H9 (cell line): ENCODE measurements around the gene NCDN. TPM values are rescaled to one million over a fixed set of nuclear protein-coding genes. Genes with fewer than 3 reads are reported as not detected.

Experiments
- DNase-seq: peaks from one replicate; pipeline ENCODE4 v3.0.0-alpha.2; 2017
- H2AFZ ChIP-seq: one replicate; pipeline ENCODE4 v1.6.1; 2013; ENCODE audit warnings: mild to moderate bottlenecking, low read length, control low read depth, moderate library complexity
- H2AK5ac ChIP-seq: 2 replicates; pipeline ENCODE4 v1.6.1; 2013; ENCODE audit warnings: low read length, control low read depth, mixed read lengths; ENCODE audit not compliant: insufficient read length
- H2BK120ac ChIP-seq: one replicate; pipeline ENCODE4 v1.6.1; 2013; ENCODE audit warnings: low read depth, mild to moderate bottlenecking, low read length, control low read depth, inconsistent platforms; ENCODE audit not compliant: poor library complexity, severe bottlenecking
- H2BK12ac ChIP-seq: 2 replicates; pipeline ENCODE4 v1.6.1; 2013; ENCODE audit warnings: low read length, control low read depth, mixed read lengths, low read depth; ENCODE audit not compliant: insufficient read length
- H2BK15ac ChIP-seq: 2 replicates; pipeline ENCODE4 v1.6.1; 2013; ENCODE audit warnings: low read depth, low read length, control low read depth
- H2BK20ac ChIP-seq: one replicate; pipeline ENCODE4 v1.6.1; 2013; ENCODE audit warnings: low read depth, mild to moderate bottlenecking, low read length, control low read depth, inconsistent platforms; ENCODE audit not compliant: poor library complexity, severe bottlenecking
- H2BK5ac ChIP-seq: 2 replicates; pipeline ENCODE4 v1.6.1; 2013; ENCODE audit warnings: low read length, control low read depth, mixed read lengths; ENCODE audit not compliant: insufficient read length
- H3K14ac ChIP-seq: 2 replicates; pipeline ENCODE4 v1.6.1; 2013; ENCODE audit warnings: low read length, control low read depth; ENCODE audit not compliant: insufficient read depth
- H3K18ac ChIP-seq: 2 replicates; pipeline ENCODE4 v1.6.1; 2013; ENCODE audit warnings: low read depth, mild to moderate bottlenecking, mixed read lengths, low read length, control low read depth; ENCODE audit not compliant: insufficient read length
- H3K23ac ChIP-seq: 2 replicates; pipeline ENCODE4 v1.6.1; 2013; ENCODE audit warnings: low read length, control low read depth, mixed read lengths, low read depth; ENCODE audit not compliant: insufficient read length
- H3K23me2 ChIP-seq: 2 replicates; pipeline ENCODE4 v1.6.1; 2013; ENCODE audit warnings: low read depth, mild to moderate bottlenecking, mixed read lengths, low read length, control low read depth; ENCODE audit not compliant: insufficient read length, poor library complexity, severe bottlenecking
- H3K27ac ChIP-seq: 2 replicates; pipeline ENCODE4 v1.5.1; 2013; ENCODE audit warnings: low read length, control low read depth, mixed read lengths, low read depth; ENCODE audit not compliant: insufficient read length
- H3K27me3 ChIP-seq: 2 replicates; pipeline ENCODE4 v1.6.1; 2013; ENCODE audit warnings: low read length, control low read depth, inconsistent platforms; ENCODE audit not compliant: insufficient read depth
- H3K4ac ChIP-seq: 2 replicates; pipeline ENCODE4 v1.6.1; 2013; ENCODE audit warnings: low read depth, mild to moderate bottlenecking, control low read depth, inconsistent platforms, low read length, moderate library complexity
- H3K4me1 ChIP-seq: 2 replicates; pipeline ENCODE4 v1.6.1; 2013; ENCODE audit warnings: low read length, control low read depth, inconsistent platforms; ENCODE audit not compliant: insufficient read depth
- H3K4me2 ChIP-seq: 2 replicates; pipeline ENCODE4 v1.6.1; 2013; ENCODE audit warnings: low read length, control low read depth, mixed read lengths; ENCODE audit not compliant: insufficient read length, insufficient read depth
- H3K56ac ChIP-seq: 2 replicates; pipeline ENCODE4 v1.6.1; 2013; ENCODE audit warnings: low read depth, mild to moderate bottlenecking, mixed read lengths, low read length, control low read depth; ENCODE audit not compliant: insufficient read length
- H3K79me1 ChIP-seq: 2 replicates; pipeline ENCODE4 v1.6.1; 2013; ENCODE audit warnings: low read depth, mild to moderate bottlenecking, moderate library complexity, low read length, control low read depth, inconsistent platforms; ENCODE audit not compliant: insufficient read depth, poor library complexity, severe bottlenecking
- H3K79me2 ChIP-seq: 2 replicates; pipeline ENCODE4 v1.6.1; 2013; ENCODE audit warnings: low read length, control low read depth, inconsistent platforms; ENCODE audit not compliant: insufficient read depth
- H3K9ac ChIP-seq: 2 replicates; pipeline ENCODE4 v1.6.1; 2013; ENCODE audit warnings: low read length, control low read depth, mixed read lengths; ENCODE audit not compliant: insufficient read length; ENCODE audit errors: extremely low read depth
- H3K9me3 ChIP-seq: one replicate; pipeline ENCODE4 v1.6.1; 2013; ENCODE audit warnings: low read depth, low read length, inconsistent platforms; ENCODE audit not compliant: control insufficient read depth
- H3T11ph ChIP-seq: one replicate; pipeline ENCODE4 v1.6.1; 2013; ENCODE audit warnings: mild to moderate bottlenecking, low read length, control low read depth, inconsistent platforms
- H4K20me1 ChIP-seq: one replicate; pipeline ENCODE4 v1.6.1; 2013; ENCODE audit not compliant: control insufficient read depth, insufficient read length, insufficient read depth
- H4K5ac ChIP-seq: 2 replicates; pipeline ENCODE4 v1.6.1; 2013; ENCODE audit warnings: low read depth, mild to moderate bottlenecking, mixed read lengths, low read length, control low read depth; ENCODE audit not compliant: insufficient read length
- H4K8ac ChIP-seq: replicated peaks from 2 replicates; pipeline ENCODE4 v1.6.1; 2013; ENCODE audit warnings: low read length, control low read depth, mixed read lengths, low read depth; ENCODE audit not compliant: insufficient read length
- H4K91ac ChIP-seq: 2 replicates; pipeline ENCODE4 v1.6.1; 2013; ENCODE audit warnings: low read depth, mild to moderate bottlenecking, moderate library complexity, mixed read lengths, low read length, control low read depth; ENCODE audit not compliant: insufficient read length
- H3K27ac Mint-ChIP-seq, 3 experiments: 2 replicates in 2 of 3; 3 replicates in 1 of 3; pipeline ENCODE4 v1.8.0; 2020 to 2021; ENCODE audit warnings: mixed read lengths in 3 of 3, mild to moderate bottlenecking in 1 of 3, moderate library complexity in 1 of 3
- H3K27me3 Mint-ChIP-seq: 2 replicates; pipeline ENCODE4 v1.8.0; 2021; ENCODE audit warnings: low read depth, mild to moderate bottlenecking, moderate library complexity, mixed read lengths
- H3K36me3 Mint-ChIP-seq, 3 experiments: 2 replicates in 2 of 3; 3 replicates in 1 of 3; pipeline ENCODE4 v1.8.0; 2020 to 2021; ENCODE audit warnings: low read depth in 3 of 3, mixed read lengths in 3 of 3; ENCODE audit not compliant: insufficient read depth in 1 of 3
- H3K4me1 Mint-ChIP-seq, 2 experiments: 2 replicates each; pipeline ENCODE4 v1.8.0; 2020; ENCODE audit warnings: mixed read lengths in 2 of 2
- H3K4me3 Mint-ChIP-seq, 2 experiments: 2 replicates in 1 of 2; 3 replicates in 1 of 2; pipeline ENCODE4 v1.8.0; 2020 to 2021; ENCODE audit warnings: mild to moderate bottlenecking in 2 of 2, mixed read lengths in 2 of 2, moderate library complexity in 1 of 2
- H3K9me3 Mint-ChIP-seq, 2 experiments: 2 replicates in 1 of 2; 3 replicates in 1 of 2; pipeline ENCODE4 v1.8.0; 2020; ENCODE audit warnings: mild to moderate bottlenecking in 2 of 2, mixed read lengths in 2 of 2, moderate library complexity in 1 of 2
- CTCF ChIP-seq: fragments of 200-600 bp; sonication (generic); conservative IDR thresholded peaks from 3 replicates; pipeline ENCODE4 v1.8.0; 2021; ENCODE audit warnings: antibody characterized with exemption, mild to moderate bottlenecking
- total RNA-seq: library from RNA; stranded (reverse); gene quantifications from 2 replicates; pipeline ENCODE4 v1.2.1, GENCODE V29; 2021

The NCDN gene
- total RNA-seq, 1 experiment from 2014 or later = 44.2 TPM

GRCh38 chr1:35535243-35535642, 22.4 kb upstream of the NCDN start:
- Histone ChIP-seq H3K27ac (no peak overlapping the region), H4K20me1 (no peaks in the 10 kb centered on the region), H4K5ac (no peak overlapping the region), H3K9ac (no peak overlapping the region), H3K23me2 (no peaks in the 10 kb centered on the region), H2BK12ac (no peak overlapping the region), H3T11ph (no peak overlapping the region), H3K79me2 (peaks cover 5% of the 10 kb centered on the region; the same call in 1 of the 2 replicates), H4K91ac (no peak overlapping the region), H3K9me3 (no peaks in the 10 kb centered on the region), H3K23ac (no peak overlapping the region), H2BK120ac (no peak overlapping the region), H4K8ac (no peak overlapping the region), H2AFZ (no peak overlapping the region), H2BK20ac (no peak overlapping the region), H2AK5ac (no peak overlapping the region), H3K4me1 (peaks cover 14% of the 10 kb centered on the region), H2BK5ac (no peak overlapping the region), H3K4me2 (no peak overlapping the region), H3K18ac (no peak overlapping the region), H3K56ac (no peak overlapping the region), H3K14ac (no peak overlapping the region), H3K4ac (no peak overlapping the region), H3K79me1 (peaks cover 6% of the 10 kb centered on the region), H3K27me3 (no peaks in the 10 kb centered on the region), H2BK15ac (no peak overlapping the region)
- Mint-ChIP-seq H3K4me1 (peaks cover 46 to 55% of the 10 kb centered on the region in 2 experiments), H3K4me3 (no peak overlapping the region), H3K9me3 (peaks cover 5 to 8% of the 10 kb centered on the region in 2 experiments; a peak in 4 of 5 replicates), H3K36me3 (peaks cover 9 to 18% (median 16%) of the 10 kb centered on the region in 3 experiments), H3K27me3 (no peaks in the 10 kb centered on the region), H3K27ac (peak overlapping the region in 2 of 3 experiments; percentile 63 to 83; a peak in 4 of 7 replicates)
- no peak for TF ChIP-seq CTCF
- no peak for DNase-seq
